Measurements from ENCODE around the gene TMEM38B.
"Not testable (repeated sequence)": the region's sequence is repeated elsewhere in the genome, so short reads cannot be mapped to it uniquely, and the experiment has no call there.

Gene TMEM38B

GRCh38 chr9:105722099-105722498 is 27.8 kb downstream of the TMEM38B start:
- DNase-seq (ENCODE audit: low spot score): no peak

DNA sequence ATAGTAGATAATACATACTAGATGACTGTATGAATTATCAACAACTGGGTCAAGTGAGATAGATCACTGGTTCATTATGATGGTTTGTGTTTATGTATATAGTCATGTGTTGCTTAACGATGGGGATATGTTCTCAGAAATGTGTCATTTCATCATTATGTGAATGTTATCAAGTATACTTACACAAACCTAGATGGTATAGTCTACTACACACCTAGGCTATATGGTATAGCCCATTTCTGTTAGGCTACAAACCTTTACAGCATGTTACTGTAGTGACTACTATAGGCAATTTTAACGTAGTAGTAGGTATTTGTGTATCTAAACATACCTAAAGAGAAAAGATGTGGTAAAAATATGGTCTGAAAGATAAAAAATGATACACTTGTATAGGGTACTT is 31.0 kb downstream of the TMEM38B start:
- DNase-seq (ENCODE audit: low spot score): no peak

GRCh38 chr9:105728230-105728629 is 33.9 kb downstream of the TMEM38B start:
- DNase-seq (ENCODE audit: low spot score): not testable (repeated sequence)

GRCh38 chr9:105731420-105731819 is 37.1 kb downstream of the TMEM38B start:
- not testable (repeated sequence) for DNase-seq (ENCODE audit: low spot score)

DNA sequence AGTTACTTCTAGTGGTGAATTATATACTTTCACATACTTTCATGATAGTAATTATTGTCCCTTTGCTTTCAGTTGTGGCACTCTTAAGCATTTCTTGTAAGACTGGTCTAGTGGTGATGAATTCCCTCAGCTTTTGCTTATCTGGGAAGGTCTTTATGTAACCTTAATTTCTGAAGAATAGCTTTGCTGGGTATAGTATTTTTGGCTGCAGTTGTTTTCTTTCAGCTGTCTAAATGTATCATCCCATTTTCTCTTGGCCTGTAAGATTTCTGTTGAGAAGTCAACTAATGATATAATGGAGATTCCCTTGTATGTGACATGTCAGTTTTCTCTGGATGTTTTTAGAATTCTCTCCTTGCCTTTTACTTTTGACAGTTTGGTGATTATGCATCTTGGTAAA is 41.0 kb downstream of the TMEM38B start:
- no peak for DNase-seq (ENCODE audit: low spot score)

DNA sequence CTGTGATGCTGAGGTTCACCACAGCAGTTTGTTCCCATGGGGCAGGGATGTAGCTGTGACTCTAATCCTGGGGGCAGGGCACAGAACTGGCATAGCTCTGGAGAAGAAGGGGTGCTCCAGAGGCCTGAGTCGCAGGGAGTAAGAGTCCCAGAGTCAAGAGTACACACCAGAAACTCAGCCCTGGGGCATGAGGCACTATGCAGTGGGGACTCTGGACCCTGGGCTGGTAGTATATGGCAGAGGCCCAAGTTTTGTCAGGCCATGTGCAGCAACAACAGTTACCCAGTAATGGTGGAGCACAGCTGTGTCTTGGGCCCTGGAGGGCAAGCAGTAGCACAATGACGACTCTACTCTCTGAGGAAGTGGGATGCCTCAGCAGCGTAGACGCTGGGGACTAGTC is 42.9 kb downstream of the TMEM38B start:
- no peak for DNase-seq (ENCODE audit: low spot score)

- DNase-seq (ENCODE audit: low spot score): no peak
These were observed 47.7 kb downstream of the TMEM38B start for GRCh38 chr9:105742088-105742487.

GRCh38 chr9:105747325-105747724 is 53.0 kb downstream of the TMEM38B start:
- not testable (repeated sequence) for DNase-seq (ENCODE audit: low spot score)

- no peak for DNase-seq (ENCODE audit: low spot score)
These were observed 57.4 kb downstream of the TMEM38B start for GRCh38 chr9:105751761-105752160.

DNA sequence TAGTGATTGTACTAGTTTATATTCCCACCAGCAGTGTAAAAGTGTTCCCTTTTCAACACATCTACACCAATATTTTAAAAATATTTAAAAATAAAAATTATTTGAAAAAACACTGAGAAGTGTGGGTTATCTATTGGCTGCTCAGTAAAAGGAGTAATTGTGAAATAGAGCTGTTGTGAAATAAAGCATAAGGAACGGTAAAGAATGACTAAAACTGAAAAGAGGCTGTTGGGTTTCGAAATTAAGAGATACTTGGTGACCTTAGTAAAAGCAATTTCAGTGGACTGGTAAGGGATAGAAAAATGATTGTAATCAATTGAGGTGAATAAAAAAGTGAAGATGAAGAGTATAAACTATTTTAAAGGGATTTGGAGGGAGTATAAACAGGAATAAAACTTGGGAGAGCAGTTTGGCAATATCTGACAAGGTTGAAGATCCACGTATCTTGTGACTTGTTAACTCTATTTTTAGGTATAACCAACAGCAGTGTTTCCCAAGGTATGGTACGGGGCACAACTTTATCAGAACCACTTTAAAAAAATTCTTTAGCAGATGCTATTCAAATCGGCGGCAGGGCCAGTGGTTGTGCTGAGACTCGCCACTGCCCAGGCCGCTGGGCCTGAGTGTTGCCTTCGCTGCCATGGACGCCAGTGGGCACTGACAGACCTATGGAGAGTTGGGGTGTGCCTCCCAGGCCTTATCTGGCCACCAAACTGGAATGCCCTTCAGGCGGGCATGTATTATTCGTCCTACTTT is 63.3 kb downstream of the TMEM38B start:
- DNase-seq (ENCODE audit: low spot score): no peak

DNA sequence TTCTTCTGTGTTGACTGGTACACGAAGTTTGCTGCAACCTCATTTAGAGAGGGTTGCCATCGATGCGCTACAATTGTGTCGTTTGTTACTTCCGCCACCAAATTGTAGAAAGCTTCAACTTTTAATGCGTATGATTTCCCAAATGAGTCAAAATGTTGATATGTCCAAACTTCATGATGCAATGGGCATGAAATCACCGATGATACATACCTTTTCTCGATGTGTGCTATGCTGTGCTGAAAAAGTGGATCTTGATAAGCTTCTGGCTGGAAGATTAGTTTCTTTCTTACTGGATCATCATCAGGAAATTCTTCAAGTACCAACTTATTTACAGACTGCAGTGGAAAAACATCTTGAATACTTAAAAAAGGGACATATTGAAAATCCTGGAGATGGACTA is 65.7 kb downstream of the TMEM38B start:
- DNase-seq (ENCODE audit: low spot score): no peak

DNA sequence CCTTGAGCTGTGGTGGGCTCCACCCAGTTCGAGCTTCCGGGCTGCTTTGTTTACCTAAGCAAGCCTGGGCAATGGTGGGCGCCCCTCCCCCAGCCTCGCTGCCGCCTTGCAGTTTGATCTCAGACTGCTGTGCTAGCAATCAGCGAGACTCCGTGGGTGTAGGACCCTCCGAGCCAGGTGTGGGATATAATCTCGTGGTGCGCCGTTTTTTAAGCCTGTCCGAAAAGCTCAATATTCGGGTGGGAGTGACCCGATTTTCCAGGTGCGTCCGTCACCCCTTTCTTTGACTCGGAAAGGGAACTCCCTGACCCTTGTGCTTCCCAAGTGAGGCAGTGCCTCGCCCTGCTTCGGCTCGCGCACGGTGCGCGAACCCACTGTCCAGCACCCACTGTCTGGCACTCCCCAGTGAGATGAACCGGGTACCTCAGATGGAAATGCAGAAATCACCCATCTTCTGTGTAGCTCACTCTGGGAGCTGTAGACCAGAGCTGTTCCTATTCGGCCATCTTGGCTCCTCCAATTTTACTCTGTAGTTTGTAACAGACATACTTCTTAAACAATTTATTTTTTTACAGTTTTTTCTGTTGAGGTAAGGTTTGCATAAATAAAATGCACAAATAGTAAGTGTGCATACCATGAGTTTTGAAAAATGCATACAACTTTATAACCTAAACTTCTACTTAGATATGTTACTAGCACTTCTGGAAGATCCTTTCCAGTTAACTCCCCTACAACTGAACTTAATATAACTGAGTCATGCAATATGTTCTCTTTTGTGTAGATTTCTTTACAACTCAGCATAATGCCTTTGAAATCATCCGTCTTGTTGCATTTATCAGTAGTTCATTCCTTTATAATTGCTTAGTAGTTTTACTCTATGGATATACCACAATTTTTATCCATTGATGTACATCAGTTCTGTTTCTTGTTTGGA is 88.5 kb downstream of the TMEM38B start:
- DNase-seq (ENCODE audit: low spot score): not testable (repeated sequence)

- DNase-seq (ENCODE audit: low spot score): not testable (repeated sequence)
These were observed 89.1 kb downstream of the TMEM38B start for GRCh38 chr9:105783495-105783872.

- not testable (repeated sequence) for DNase-seq (ENCODE audit: low spot score)
These were observed 92.5 kb downstream of the TMEM38B start for GRCh38 chr9:105786796-105787195.

DNA sequence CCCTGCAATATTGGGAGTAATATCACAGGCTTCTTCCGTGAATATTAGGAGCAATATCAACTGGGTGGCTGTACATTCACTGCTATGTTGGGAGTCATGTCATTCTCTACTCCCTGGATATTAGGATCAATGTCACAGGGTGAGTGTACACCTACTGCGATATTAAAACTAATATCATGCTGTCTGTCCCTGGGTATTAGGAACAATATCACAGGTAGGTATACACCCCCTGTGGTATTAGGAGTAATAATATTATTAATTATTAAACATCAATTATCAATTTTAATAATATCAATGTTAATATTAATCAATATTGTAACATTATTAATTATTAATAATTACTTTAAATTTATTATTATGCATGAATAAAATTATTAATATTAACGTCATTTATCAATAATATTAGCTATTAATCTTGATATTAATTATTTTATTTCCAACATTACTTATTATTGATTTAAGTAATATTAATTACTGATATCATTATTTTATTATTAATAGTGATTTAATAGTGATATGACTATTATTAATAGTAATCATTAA is 121.9 kb downstream of the TMEM38B start:
- DNase-seq (ENCODE audit: low spot score): no peak

DNA sequence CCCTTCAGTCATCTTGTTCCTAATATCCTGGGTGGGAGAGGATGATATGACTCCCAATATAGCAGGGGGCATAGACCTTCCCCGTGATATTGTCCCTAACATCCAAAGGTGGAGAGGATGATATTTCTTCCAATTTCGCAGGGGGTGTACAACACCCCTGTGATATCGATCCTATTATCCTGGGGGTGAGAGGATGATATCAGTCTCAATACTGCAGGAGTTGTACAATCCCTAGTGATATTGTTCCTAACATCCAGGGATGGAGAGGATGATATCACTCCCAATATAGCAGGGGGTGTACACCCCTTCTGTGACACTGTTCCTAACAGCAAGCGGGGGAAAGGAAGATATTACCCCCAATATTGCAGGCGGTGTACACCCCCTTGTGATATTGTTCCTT is 122.6 kb downstream of the TMEM38B start:
- no peak for DNase-seq (ENCODE audit: low spot score)

- DNase-seq (ENCODE audit: low spot score): no peak
These were observed 124.6 kb downstream of the TMEM38B start for GRCh38 chr9:105818903-105819302.

- no peak for DNase-seq (ENCODE audit: low spot score)
These were observed 128.5 kb downstream of the TMEM38B start for GRCh38 chr9:105822814-105823213.
